Parathyroid adenoma (tissue), 2 donors: ENCODE data around the gene TTC12.

Experiments
- H2AFZ ChIP-seq: fragments of 300-600 bp; sonication (generic); one replicate; pipeline ENCODE4 v1.7.0; 2017; ENCODE audit warnings: antibody characterized with exemption, mild to moderate bottlenecking
- H3K27ac ChIP-seq: fragments of 300-600 bp; sonication (generic); one replicate; pipeline ENCODE4 v1.7.0; 2017
- H3K27me3 ChIP-seq: fragments of 300-600 bp; sonication (generic); one replicate; pipeline ENCODE4 v1.7.0; 2017; ENCODE audit warnings: low read length; ENCODE audit not compliant: control insufficient read depth, insufficient read depth
- H3K36me3 ChIP-seq: fragments of 300-600 bp; sonication (generic); one replicate; pipeline ENCODE4 v1.7.0; 2017; ENCODE audit warnings: low read length; ENCODE audit not compliant: control insufficient read depth, insufficient read depth
- H3K4me1 ChIP-seq: fragments of 300-600 bp; sonication (generic); one replicate; pipeline ENCODE4 v1.7.0; 2017; ENCODE audit warnings: control low read depth
- H3K4me2 ChIP-seq: fragments of 300-600 bp; sonication (generic); one replicate; pipeline ENCODE4 v1.7.0; 2017; ENCODE audit warnings: low read length
- H3K4me3 ChIP-seq: fragments of 300-600 bp; sonication (generic); one replicate; pipeline ENCODE4 v1.7.0; 2017; ENCODE audit warnings: low read depth, low read length
- H3K79me2 ChIP-seq: fragments of 300-600 bp; sonication (generic); one replicate; pipeline ENCODE4 v1.7.0; 2017; ENCODE audit warnings: control low read depth
- H3K9ac ChIP-seq: fragments of 300-600 bp; sonication (generic); one replicate; pipeline ENCODE4 v1.7.0; 2017; ENCODE audit warnings: mild to moderate bottlenecking
- H3K9me3 ChIP-seq: fragments of 300-600 bp; sonication (generic); one replicate; pipeline ENCODE4 v1.7.0; 2017; ENCODE audit warnings: low read length; ENCODE audit not compliant: control insufficient read depth
- TF ChIP-seq, protein P1 (sequence below): fragments of 300-600 bp; sonication (generic); IDR thresholded peaks from one replicate; pipeline ENCODE4 v1.7.0; 2017; ENCODE audit warnings: antibody characterized with exemption, mild to moderate bottlenecking
- donor health status: primary hyperparathyroidism.

TTC12 gene

DNA sequence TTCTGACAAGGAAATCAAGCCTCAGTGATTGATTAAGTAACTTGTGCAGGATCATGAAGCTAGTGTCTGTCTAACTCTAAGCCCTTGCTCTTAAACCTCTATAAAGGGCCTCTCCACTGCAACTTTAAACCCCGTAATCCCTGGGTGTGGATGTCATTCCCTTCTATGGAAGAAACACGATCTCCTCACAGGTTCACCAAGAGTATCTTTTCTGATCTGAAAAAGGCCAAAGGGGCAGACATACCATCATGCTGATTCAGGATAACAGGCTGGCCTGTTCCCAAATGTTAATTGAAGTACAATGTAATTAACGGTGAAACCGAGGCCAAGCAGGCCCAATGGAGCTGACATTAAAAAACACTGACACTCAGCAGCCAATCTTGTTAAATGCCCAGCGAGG, 17.1 kb downstream of the TTC12 start:
- Histone ChIP-seq H3K27ac (no peak overlapping the region), H3K36me3 (no peaks in the 10 kb centered on the region), H3K9ac (no peak overlapping the region), H2AFZ (no peak overlapping the region), H3K79me2 (no peaks in the 10 kb centered on the region), H3K4me2 (no peak overlapping the region), H3K9me3 (no peaks in the 10 kb centered on the region), H3K27me3 (no peaks in the 10 kb centered on the region), H3K4me3 (no peak overlapping the region), H3K4me1 (no peaks in the 10 kb centered on the region)
- TF ChIP-seq, protein P1, sequence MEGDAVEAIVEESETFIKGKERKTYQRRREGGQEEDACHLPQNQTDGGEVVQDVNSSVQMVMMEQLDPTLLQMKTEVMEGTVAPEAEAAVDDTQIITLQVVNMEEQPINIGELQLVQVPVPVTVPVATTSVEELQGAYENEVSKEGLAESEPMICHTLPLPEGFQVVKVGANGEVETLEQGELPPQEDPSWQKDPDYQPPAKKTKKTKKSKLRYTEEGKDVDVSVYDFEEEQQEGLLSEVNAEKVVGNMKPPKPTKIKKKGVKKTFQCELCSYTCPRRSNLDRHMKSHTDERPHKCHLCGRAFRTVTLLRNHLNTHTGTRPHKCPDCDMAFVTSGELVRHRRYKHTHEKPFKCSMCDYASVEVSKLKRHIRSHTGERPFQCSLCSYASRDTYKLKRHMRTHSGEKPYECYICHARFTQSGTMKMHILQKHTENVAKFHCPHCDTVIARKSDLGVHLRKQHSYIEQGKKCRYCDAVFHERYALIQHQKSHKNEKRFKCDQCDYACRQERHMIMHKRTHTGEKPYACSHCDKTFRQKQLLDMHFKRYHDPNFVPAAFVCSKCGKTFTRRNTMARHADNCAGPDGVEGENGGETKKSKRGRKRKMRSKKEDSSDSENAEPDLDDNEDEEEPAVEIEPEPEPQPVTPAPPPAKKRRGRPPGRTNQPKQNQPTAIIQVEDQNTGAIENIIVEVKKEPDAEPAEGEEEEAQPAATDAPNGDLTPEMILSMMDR = no peak

DNA sequence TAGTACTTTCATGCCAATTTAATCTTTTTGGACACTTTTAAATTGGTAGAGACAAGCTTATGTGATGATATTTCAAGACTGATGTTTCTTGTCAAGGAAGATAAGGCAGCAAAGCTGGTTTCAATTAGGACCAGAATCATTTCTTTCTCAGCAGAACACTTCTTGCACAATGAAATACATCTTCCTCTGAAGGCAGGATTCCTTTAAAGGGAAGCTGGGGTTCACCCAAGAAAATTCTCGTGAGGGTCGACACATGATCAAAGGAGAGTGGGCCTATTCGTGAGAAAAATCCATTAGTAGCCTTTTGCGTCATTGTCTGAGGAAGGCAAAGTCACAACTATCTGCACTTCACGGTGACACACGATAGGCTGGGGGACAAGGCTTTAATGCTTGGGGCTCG, 17.6 kb downstream of the TTC12 start:
- no peak overlapping the region for H3K4me2 ChIP-seq
- H3K9me3 ChIP-seq = no peaks in the 10 kb centered on the region
- H3K4me3 ChIP-seq = no peak overlapping the region
- H3K4me1 ChIP-seq = no peaks in the 10 kb centered on the region
- no peaks in the 10 kb centered on the region for H3K36me3 ChIP-seq
- no peak overlapping the region for H2AFZ ChIP-seq
- no peaks in the 10 kb centered on the region for H3K79me2 ChIP-seq
- TF ChIP-seq, protein P1 = no peak
- no peak overlapping the region for H3K27ac ChIP-seq
- no peak overlapping the region for H3K9ac ChIP-seq
- no peaks in the 10 kb centered on the region for H3K27me3 ChIP-seq

DNA sequence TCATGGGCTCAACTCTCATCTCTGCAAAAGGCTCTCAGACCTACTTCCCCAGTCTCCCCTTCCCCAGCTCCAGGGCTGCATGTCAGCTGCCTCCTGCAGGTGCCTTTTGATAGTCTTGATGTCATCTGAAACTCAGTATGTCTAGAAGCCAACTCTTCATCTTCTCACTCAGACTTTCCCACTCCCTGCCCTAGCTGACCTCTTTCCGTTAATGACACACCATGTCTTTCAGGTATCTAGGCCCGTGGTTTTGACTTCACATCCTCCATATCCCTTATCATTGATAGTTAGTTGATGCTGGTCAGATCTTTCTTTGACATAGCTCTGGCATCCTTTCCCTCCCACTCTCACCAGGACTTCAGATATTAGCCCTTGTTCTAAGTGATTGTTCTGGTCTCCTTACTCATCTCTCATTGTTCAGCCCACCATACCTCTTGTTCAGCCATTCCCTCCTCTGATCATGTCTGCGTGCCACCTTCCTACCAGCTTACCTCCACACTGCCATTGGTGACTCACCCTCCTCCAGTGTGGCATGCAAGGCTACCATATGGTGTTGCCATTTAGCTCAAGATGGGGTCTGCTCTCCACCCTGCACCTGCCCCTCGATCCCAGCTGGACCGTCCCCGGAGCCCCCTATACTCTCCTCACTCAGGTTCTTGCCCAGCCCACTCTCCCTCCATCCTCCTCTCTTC, 18.4 kb downstream of the TTC12 start:
- no peaks in the 10 kb centered on the region for H3K36me3 ChIP-seq
- no peak overlapping the region for H3K27ac ChIP-seq
- TF ChIP-seq, protein P1 = no peak
- H3K27me3 ChIP-seq = no peaks in the 10 kb centered on the region
- H3K9me3 ChIP-seq = no peaks in the 10 kb centered on the region
- no peak overlapping the region for H2AFZ ChIP-seq
- H3K4me3 ChIP-seq = no peak overlapping the region
- H3K79me2 ChIP-seq = no peaks in the 10 kb centered on the region
- H3K9ac ChIP-seq = no peak overlapping the region
- H3K4me1 ChIP-seq = no peaks in the 10 kb centered on the region
- no peak overlapping the region for H3K4me2 ChIP-seq

- no peaks in the 10 kb centered on the region for H3K27me3 ChIP-seq
- H3K4me1 ChIP-seq = no peaks in the 10 kb centered on the region
- H3K4me2 ChIP-seq = no peak overlapping the region
- H3K9me3 ChIP-seq = no peaks in the 10 kb centered on the region
- TF ChIP-seq, protein P1 = no peak
- no peak overlapping the region for H3K9ac ChIP-seq
- no peaks in the 10 kb centered on the region for H3K36me3 ChIP-seq
- H3K79me2 ChIP-seq = no peaks in the 10 kb centered on the region
- H3K27ac ChIP-seq = no peak overlapping the region
- no peak overlapping the region for H2AFZ ChIP-seq
- H3K4me3 ChIP-seq = no peak overlapping the region
Observed at GRCh38 chr11:113334183-113334582, 19.8 kb downstream of the TTC12 start.

DNA sequence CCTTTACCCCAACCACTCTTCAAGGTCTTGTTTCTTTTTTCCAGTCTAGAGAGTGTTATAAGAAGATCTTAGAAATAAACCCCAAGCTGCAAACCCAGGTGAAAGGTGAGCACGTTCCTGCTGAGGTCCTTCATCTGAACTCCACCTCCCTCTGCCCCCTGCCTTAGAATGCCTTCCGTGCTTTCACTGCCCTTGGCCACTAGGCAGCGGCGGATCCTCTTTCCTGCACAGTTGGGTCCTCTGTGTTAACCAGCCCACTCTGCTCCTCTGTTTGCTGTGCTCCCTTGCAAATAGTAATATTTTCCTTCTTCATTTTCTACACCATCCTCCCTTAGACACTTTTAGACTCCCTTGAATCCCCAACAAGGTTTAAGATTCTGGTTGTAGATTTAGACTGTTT, 24.3 kb downstream of the TTC12 start:
- no peak overlapping the region for H2AFZ ChIP-seq
- no peaks in the 10 kb centered on the region for H3K79me2 ChIP-seq
- H3K9ac ChIP-seq = no peak overlapping the region
- H3K36me3 ChIP-seq = no peaks in the 10 kb centered on the region
- no peak overlapping the region for H3K4me3 ChIP-seq
- TF ChIP-seq, protein P1 = no peak
- no peaks in the 10 kb centered on the region for H3K27me3 ChIP-seq
- H3K4me1 ChIP-seq = no peaks in the 10 kb centered on the region
- no peaks in the 10 kb centered on the region for H3K9me3 ChIP-seq
- no peak overlapping the region for H3K4me2 ChIP-seq
- no peak overlapping the region for H3K27ac ChIP-seq
